ENCODE data around the gene RACGAP1.

GRCh38 chr12:49973361-49973830 is 51.9 kb downstream of the RACGAP1 start:
- TF ChIP-seq, protein P1, sequence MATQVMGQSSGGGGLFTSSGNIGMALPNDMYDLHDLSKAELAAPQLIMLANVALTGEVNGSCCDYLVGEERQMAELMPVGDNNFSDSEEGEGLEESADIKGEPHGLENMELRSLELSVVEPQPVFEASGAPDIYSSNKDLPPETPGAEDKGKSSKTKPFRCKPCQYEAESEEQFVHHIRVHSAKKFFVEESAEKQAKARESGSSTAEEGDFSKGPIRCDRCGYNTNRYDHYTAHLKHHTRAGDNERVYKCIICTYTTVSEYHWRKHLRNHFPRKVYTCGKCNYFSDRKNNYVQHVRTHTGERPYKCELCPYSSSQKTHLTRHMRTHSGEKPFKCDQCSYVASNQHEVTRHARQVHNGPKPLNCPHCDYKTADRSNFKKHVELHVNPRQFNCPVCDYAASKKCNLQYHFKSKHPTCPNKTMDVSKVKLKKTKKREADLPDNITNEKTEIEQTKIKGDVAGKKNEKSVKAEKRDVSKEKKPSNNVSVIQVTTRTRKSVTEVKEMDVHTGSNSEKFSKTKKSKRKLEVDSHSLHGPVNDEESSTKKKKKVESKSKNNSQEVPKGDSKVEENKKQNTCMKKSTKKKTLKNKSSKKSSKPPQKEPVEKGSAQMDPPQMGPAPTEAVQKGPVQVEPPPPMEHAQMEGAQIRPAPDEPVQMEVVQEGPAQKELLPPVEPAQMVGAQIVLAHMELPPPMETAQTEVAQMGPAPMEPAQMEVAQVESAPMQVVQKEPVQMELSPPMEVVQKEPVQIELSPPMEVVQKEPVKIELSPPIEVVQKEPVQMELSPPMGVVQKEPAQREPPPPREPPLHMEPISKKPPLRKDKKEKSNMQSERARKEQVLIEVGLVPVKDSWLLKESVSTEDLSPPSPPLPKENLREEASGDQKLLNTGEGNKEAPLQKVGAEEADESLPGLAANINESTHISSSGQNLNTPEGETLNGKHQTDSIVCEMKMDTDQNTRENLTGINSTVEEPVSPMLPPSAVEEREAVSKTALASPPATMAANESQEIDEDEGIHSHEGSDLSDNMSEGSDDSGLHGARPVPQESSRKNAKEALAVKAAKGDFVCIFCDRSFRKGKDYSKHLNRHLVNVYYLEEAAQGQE (IDR thresholded peaks at IDR 0.05; ENCODE audit: insufficient read depth in 1 of 2, low read depth in 2 of 2, low read length in 2 of 2), result no peak
- no peak for TF ChIP-seq POLR2AphosphoS5 (IDR thresholded peaks at IDR 0.05; ENCODE audit: low read depth, low read length)
- TF ChIP-seq SIN3A (IDR thresholded peaks at IDR 0.05; ENCODE audit: borderline replicate concordance, insufficient read depth, low read length), result no peak
- no peak for TF ChIP-seq TAF1 (IDR thresholded peaks at IDR 0.05; ENCODE audit: borderline replicate concordance, insufficient read depth, low read length)
- TF ChIP-seq FOXP2 (optimal IDR thresholded peaks at IDR 0.05; ENCODE audit: borderline replicate concordance, extremely low read depth, extremely low read length, insufficient read depth), result no peak

All from PFSK-1 (cell line).